GM19099 (cell line): Measurements from ENCODE around the gene TTC7B.

Source experiments
- POLR2A ChIP-seq: IDR thresholded peaks from 3 replicates; pipeline ENCODE4 v1.6.1; 2011; ENCODE audit warnings: low read depth; ENCODE audit not compliant: insufficient read length; ENCODE audit errors: extremely low read depth

Gene TTC7B

DNA sequence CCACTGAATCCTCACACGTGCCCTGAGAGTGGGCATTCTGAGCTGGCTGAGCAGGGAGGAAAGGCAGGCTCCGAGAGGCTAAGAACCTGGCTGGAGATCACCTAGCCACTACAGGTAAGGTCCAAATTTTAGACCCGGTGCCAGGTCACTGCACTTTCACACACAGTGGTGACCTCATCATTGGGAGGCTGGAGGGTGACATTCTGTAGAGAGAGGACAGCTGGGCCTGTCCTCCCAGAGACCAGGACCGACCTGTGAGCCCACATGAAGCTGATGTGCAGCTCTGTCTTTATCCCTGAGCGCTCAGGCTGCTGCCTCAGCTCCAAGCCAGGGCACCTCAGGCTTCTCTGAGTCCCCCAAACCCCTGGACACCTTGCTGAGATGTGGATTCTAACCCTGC is 4.1 kb downstream of the TTC7B start:
- TF ChIP-seq POLR2A: no peak

DNA sequence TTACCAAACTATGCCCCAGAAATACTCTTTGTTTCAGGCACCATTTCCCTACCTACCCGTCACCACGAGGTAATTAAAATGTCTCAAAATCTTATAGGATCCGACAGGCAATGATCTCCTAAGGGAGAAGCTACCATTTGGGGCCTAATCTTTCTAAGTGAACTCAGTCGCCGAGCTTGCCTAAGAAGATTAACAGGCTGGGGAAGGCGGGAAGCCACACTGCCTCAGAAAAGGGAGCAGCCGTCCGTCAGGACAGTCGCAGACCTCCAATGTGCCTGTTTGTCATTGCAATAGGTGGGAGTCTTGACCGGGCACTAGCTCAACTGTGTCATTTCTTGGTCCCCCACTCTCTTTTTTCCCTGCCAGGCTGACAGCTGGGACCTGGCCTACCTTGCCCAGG is 4.6 kb downstream of the TTC7B start:
- no peak for TF ChIP-seq POLR2A

DNA sequence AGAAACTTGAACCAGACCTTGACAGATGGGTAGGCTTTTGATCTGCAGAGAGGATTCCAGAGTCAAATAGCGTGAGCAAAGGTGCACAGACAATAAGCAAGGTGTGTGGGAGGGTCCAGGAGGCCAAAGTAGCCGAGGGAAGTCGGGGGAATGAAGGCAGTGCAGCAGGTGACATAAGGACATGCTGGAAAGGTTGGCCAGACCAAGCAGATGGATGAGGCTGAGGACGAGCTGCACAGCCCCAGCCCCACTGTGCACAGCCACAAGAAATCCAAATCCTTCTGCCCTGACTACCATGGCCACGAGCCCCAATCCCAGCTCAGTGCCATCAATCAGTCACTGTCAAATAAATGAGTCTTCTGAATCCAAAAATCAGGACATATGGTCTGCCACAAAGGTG is 5.4 kb downstream of the TTC7B start:
- TF ChIP-seq POLR2A: no peak

DNA sequence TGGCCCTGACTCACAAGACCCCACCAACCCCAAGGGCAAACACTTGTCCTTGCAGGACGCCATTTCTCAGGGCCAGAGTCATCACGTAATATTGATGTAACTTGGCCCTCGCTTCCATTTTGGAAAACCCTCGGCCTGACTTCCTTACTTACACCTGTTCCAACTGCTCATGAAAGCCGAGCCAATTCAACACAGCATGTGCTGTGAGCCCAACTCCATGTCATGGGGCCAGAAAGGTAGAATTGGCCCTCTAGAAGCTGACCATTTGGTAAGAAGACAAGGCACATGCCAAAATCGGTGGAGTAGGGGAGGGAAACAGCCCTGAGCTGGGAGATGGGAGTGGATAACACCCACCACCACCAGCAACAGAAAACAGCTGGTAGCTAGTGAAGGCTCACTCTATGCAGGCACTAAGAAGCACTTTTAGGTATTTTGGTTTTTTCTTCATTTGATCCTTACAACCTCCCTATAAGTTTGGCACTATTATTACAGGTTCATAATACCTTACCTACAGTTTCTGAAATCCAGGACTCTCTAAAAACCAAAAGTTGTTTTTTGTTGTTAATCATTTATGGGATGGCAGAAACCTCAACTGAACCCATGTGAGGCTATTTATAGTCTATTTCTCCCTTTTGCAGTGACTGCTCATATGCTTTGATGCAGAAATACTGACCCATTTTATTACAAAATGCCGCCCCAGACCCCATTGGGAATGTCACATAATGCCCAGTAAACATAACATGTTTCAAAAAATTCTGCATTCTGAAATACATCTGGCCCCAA is 6.5 kb downstream of the TTC7B start:
- TF ChIP-seq POLR2A: no peak

DNA sequence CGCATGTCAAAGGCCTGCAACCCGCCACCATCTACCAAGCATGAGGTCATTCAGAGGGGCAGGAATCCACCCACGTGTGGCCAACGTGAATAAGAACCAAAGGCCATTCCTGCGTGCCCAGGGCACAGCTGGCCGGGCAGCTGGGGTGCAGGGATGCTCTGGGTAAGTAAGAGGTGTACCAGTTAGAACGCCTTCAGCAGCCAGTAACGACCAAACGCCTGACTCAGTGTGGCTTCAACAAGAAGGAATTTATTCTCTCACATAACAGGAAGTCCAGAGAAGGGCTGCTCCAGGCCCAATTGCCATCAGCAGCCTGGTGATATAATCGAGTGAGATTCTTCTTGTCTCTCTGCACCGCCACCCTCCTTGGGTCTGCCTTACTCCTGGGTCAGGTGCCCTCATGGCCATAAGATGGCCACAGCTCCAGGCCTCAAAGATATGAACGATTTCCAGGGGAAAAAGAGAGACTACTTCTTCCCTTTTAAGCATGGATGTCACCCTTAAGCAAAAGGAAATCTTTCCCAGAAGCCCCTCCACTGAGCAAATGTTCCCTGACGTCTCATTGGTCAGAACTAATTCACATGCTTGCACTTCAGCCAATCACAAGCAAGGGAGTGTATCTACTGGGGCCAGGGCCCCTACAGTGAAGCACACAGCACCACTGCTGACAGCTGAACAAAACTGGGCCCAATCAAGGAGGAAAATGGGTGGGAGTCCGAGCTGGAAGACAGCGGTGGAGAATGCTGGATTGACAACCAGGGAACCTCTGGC is 7.3 kb downstream of the TTC7B start:
- no peak for TF ChIP-seq POLR2A

DNA sequence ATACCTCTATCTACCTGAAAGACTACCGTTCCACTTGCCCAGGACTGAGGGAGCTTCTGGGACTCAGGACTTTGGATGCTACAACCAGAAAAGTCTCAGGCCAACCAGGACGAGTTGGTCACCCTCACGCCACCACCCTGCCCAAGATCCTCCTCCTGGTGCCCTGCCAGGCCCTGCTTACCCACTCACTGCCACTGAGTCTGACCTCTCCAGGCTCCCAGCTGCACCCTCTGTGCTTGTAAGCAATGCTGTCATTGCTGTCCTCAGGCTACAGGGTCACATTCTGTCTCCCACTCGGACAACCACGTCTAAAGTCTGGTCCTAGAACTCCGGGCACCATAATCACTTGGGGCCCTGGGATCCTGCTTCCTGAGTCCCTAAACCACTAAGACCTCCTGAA is 9.2 kb downstream of the TTC7B start:
- TF ChIP-seq POLR2A: no peak

DNA sequence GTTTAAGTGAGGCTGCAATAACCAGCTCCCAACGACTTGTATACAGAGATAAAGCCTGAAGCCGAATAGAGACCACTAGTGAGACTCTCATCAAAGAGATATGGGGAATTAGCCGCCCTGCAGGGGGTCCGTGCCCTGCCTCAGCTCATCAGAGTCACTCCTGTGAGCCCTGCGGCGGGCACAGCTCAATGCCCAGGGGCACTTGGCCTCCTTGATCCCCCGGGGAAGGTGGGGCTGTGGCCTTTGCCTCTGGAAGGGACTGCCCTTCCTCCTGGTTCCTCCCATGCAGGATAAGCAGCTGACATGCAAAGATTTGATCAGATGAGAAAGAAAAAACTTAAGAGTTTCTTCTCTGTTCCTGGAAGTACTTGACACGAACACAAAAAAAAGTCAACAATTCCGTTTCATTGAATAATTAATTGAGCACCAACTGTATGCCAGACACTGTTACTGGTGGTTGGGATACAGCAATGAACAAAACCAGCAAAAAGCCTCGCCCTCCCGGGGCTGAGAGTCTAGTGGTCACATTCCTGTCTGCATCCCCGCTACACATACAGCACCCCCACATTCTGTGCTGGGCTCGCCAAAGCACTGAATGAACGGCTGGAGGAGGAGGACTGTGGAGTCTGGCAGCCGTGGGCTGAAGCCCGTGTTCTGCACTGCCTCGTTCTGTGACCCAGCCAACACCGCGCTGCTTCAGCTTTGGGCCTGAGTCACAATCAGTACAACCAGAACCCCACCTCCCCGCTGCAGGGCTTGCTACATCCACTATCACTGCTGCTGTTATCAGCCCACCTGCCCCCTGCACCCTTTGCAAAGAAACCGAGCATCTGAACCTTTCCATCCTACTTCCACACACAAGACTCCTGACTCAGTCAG is 10.3 kb downstream of the TTC7B start:
- TF ChIP-seq POLR2A: no peak

DNA sequence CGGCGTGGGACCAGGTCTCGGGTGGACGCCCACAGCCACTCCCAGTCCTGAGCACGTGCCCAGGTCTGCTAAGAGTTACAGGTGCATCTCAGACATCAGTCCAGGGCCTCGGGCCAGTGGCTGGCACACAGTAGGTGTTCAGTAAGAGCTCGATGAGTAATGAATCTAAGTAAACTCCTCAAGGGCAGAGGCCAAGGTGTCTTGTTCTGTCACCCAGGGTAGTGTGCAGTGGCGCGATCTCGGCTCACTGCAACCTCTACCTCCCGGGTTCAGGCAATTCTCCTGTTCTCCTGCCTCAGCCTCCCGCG is 11.2 kb downstream of the TTC7B start:
- TF ChIP-seq POLR2A: no peak

DNA sequence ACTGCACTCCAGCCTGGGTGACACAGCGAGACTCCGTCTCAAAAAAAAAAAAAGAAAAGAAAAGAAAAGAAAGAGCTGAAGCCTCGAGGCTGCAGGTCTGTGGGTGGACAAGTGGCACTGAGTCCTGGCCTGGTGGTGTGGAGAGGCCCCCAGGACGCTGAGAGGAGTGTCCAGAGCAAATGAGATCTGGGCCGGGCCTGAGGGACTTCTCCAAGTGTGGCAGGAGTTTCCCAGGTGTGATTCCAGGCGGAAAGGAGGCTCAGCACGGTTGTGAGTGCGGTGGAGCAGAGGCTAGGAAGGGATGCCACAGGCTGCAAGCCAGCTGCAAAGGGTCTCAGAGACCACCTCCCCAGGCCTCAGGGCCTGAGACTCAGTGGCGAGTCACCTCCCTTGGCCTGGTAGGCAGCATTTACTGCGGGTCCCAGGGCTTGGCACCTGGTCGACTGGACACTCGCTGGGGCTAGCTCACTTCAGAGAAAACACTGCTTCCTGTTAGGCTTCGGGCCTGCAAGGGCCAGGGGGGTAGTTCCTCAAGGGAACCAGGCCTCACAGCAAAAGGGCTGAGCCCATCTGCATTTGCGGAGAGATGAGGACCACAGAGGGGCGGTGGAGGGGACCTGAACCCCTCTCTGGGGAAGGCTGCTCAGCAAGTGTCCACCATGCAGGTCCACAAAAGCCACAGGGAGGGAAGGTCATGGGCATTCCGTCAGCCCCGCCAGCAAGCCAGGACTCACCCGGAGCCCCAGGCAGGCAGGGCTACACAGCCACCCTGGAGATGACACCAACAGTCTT is 11.7 kb downstream of the TTC7B start:
- no peak for TF ChIP-seq POLR2A

DNA sequence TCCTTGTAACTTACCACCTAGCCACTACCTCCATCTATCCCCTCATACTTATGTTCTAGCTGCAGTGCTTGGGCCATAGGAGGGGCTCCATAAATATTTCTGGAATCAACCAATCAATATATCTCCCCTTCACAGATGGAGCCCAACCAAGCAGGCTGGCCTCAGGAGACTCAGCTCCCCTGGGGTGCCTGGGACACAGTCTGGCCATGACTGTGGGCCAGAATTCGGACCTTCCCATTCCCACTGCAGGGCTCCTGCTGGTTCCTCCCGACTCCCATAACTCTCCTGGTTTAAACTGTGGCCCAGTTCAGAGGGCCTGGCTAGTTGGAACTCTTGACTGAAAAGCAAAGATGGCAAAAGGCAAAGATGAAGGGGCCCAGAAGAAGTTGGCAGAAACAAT is 13.0 kb downstream of the TTC7B start:
- no peak for TF ChIP-seq POLR2A

DNA sequence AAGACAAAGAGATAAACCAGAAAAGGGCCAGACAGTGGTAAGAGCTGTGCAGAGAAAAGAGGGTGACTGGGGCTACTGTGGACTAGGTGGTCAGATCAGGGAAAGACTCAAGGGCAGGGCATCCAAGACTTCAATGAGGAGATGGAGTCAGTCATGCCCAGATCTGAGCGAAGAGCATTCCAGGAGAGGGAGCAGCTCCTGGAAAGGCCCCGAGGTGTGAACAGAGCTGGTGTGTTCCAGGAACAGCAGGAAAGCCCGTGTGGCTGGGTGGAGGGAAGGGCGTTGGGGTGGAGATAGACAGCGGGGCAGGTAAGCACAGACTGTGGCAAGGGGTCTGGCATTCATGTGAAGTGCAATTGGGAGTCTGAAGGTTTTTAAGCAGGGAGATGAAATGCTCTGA is 16.8 kb downstream of the TTC7B start:
- TF ChIP-seq POLR2A: no peak

DNA sequence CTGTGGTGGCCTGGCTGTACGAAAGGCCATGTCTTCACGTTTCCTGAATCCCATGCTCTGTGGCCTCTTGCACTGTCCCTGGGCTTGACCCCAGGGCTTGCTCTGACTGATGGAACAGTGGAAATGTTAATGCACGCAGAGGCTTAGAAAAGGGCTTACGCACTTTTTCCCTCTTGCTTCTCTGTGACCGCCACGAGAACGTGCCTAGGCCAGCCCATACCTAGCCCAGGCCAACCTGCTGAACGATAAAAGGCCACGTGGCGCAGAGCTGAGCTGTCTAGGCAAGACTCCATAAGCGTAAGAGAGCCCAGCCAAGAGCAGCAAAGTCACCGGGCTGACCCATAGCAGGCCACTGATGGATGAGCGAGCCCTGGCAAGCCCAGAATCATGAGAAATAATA is 18.3 kb downstream of the TTC7B start:
- no peak for TF ChIP-seq POLR2A

DNA sequence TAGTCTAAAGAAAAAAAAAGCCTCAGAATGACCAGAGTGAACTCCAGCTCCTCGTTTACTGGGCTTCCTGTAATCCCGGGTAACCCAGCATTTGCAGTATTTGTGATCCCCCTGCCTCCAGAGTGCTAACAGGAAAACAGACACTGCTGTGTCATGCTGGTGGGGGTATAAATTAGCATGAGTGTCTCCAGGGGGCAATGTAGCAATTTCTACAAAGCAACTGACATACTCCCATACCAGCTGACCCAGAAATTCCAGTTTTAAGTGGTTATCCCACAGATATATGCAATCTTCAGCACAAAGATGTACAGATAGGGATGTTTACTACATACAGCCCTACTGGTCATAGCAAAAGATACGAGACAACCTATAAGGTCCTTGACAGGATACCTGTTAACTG is 18.8 kb downstream of the TTC7B start:
- no peak for TF ChIP-seq POLR2A

DNA sequence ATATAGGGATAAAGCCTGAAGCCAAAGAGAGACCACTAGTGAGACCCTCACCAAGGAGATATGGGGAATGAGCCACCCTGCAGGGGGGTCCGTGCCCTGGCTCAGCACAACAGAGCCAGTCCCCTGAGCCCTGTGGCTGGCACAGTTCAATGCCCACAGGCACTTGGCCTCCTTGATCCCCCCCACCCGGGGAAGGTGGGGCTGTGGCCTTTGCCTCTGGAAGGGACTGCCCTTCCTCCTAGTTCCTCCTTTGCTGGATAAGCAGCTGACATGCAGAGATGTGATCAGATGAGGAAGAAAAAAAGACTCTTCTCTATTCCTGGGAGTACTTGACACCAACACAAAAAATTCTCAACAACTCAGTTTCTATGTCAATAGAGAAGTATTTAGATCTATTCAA is 19.9 kb downstream of the TTC7B start:
- no peak for TF ChIP-seq POLR2A

DNA sequence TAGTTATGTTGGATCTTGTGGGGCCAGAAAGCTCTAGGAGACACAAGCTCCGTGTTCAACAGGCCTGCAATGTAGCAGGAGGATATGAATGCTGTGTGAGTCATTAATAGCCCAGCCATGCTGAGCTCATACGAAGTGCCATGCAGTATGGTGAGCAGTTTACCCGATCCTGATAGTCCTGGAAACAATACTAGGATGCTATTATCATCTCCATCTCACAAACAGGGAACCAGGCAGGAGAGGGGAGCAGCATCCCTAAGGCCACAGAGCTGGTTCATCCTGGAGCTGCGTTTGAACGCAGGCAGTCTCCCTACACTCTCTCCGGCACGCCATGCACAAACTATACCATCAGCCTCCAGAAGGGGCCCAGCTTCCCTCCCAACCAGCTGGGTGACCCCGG is 20.5 kb downstream of the TTC7B start:
- TF ChIP-seq POLR2A: no peak
